Middle frontal gyrus (tissue), 1 donor: ENCODE measurements around the gene PLEKHA8.

ENCODE experiments used
- DNase-seq: peaks from one replicate; pipeline ENCODE4 v3.0.0-alpha.2; 2015; ENCODE audit warnings: low spot score; ENCODE audit errors: extremely low spot score

The PLEKHA8 gene

GRCh38 chr7:30166841-30167235 lies 138.6 kb downstream of the PLEKHA8 start:
- no peak for DNase-seq

DNA sequence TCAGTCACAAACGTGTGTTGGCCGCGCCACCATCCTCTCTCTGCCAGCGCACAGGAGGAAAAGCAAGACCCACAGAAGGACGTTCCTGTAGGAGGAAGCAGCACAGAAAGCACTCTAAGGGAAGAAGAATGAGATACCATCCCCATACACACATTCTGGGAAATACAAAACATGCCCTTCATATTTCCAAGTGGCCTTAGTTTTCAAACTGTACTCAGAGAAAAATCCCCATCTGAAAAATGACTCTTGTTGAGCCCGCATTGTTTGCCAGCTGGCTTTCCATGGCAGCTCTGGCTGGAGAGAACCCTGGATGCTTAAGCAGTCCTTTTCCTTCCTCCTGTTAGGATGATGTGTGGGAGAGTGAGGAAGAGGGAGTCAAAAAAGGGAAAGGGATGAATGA lies 139.7 kb downstream of the PLEKHA8 start:
- no peak for DNase-seq

DNA sequence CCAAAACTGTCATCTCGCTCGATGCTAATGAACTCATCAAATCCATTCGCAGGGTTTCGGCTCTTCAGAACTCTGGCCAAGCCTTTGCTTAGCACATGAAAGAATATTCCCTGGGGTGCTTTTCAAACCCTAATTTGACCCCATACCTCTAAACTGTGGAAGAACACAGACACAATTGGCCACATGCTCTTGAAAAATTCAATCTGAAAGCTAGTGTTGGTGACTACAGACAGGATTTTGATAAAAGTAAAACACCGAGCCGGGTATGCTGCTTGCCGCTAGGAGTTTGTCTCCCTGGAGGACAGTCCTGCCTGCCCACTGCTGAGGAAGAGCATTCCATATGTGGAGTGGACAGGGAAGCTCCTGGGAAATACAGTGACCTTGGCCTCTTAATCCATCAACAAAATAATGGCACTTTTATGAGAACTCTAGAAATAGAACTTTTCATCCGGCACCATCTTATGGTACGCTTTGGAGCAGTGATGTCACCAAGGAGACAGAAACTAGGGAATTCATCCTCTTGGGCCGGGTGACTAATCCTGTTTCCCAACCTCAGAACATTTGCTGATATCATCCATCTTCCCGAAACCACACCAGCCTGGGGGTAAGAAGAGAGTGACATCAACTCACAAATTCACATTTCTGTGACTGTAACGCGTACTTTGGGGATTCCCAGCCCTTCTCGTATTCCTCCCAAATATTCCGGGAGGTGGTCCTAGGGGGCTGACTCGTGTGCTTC lies 140.8 kb downstream of the PLEKHA8 start:
- no peak for DNase-seq

GRCh38 chr7:30169579-30169978 lies 141.4 kb downstream of the PLEKHA8 start:
- DNase-seq: no peak

GRCh38 chr7:30170476-30171205 lies 142.4 kb downstream of the PLEKHA8 start:
- DNase-seq: no peak

DNA sequence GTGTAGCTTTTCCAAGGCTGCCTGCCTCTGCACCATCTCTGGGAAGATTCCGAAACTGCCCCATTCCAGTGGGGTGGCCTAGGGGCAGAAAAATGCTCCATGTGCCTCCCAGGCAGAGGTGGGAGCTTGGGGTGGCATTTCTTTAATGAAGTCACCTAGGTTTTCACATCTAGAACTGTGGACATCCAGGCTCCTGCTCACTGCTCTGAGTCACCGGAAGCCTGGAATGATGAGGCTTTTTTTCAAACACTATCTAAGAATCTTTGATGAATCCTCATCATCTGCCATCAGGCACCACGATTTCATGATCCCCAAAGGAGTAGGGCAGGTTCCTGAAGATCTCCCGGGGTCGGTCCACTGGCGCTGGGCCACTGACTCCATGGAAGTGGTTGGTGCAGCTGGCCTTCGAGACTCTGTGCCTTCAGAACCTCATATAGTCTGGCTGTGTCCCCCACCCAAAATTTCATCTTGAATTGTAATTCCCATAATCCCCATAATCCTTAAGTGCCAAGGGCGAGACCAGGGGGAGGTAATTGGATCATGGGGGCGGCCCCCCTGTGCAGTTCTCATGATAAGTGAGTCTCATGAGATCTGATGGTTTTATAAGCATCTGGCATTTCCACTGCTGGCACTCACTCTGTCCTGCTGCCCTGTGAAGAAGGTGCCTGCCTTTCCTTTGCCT lies 143.7 kb downstream of the PLEKHA8 start:
- no peak for DNase-seq

- DNase-seq: no peak
These were observed 144.2 kb downstream of the PLEKHA8 start for GRCh38 chr7:30172451-30172850.

- peak; percentile 90 for DNase-seq
These were observed 145.1 kb downstream of the PLEKHA8 start for GRCh38 chr7:30173058-30173897.

DNA sequence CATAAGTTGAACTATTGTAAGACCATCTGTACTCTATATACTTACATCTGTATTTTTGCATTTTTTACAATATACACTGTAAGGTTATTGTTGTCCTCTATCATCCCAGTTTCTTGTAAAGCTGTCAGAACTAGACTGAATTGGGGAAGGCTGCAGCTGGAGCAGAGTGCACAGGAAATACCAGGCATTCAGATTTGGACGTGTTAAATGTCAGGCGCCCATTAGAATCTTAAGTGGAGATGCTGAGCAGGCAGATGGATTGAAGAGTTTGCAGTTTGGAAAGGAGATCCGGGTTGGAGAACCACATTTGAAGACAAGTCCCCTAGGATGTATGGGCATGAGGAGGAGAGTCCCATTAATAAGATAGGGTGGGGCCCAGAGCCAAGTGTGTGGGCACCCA lies 147.0 kb downstream of the PLEKHA8 start:
- no peak for DNase-seq

DNA sequence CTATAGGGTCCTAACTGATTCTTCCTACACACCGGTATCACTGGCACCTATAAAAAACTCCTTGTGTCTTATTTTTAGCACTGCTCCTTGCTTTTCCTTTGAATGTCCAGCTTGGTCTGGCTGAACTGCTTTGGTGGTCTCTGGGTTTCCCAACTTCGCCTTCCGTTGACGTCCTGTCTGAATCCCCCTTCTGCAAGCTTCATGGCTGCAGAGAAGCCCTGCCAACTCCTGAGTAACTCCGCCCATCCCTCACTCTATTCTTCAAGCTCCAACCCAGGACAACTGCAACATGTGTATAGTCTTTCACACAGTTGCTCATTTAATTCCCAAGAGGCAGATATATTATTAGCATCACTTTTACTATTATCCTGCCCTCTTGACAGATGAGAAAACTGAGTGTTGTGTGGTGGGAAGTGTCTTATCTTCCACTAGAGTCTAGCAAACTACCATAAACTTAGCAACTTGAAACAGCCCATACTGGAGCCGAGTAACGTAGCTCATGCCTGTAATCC lies 147.5 kb downstream of the PLEKHA8 start:
- DNase-seq: no peak

DNA sequence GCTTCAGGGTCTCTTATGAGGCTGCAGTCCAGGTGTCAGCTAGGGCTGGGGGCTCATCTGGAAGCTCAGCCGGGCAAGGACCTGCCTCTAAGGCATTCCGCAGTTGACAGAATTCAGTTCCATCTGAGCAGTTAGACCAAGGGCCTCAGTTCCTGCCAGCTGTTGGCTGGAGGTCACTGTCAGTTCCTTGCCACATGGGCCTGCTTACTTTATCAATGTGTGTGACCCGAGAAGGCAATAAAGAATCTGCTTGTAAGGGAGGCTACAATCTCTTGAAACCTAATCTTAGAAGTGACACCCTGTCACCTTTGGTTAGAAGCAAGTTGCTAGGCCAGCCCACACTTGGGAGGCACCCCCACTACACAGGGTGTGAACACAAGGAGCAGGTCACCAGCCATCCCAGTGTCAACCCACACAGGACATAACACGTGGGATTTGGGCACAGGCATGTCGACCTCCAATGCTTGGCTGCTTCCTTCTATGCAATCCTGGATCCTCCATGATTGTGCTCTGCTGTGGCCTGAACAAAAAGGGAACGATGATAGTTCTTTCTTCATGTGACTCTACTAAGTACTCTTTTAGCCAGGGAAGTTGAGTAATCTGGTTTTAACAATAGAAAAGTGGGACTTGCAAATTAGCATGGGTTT lies 148.4 kb downstream of the PLEKHA8 start:
- no peak for DNase-seq

- DNase-seq: no peak
These were observed 149.0 kb downstream of the PLEKHA8 start for GRCh38 chr7:30177186-30177585.

DNA sequence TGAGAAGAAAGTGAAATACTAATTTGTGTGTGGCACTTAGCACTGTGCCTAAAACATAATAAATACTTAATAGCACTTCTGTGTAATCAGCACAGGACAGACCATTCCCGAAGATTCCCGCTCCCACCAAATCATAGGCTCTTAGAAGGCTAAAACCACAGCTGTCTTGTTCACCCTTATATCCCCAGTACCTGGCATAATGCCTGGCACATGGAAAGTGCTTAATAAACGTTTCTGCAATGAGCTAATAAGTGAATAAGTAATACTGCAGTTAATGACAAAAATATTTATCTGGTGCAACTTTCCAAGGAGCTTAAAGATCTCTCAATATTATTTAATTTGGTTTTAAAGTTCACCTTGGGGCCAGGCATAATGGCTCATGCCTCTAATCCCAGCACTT lies 149.8 kb downstream of the PLEKHA8 start:
- DNase-seq: no peak

- no peak for DNase-seq
These were observed 150.7 kb downstream of the PLEKHA8 start for GRCh38 chr7:30178748-30179436.
